H1 (cell line): ENCODE results near the gene KLHL7. TPM values are rescaled to one million over a fixed set of nuclear protein-coding genes. Genes with fewer than 3 reads are reported as not detected.

Experiments
- CTCF ChIA-PET: fragments of 300-600 bp; sonication (Branson Sonifier 250); formaldehyde crosslinking; loops from one replicate; lab custom pipeline; 2021; ENCODE audit not compliant: partially characterized antibody; lab: Charles Lee
- POLR2A ChIA-PET: fragments of 300-600 bp; sonication (Branson Sonifier 250); formaldehyde crosslinking; loops from one replicate; lab custom pipeline; 2021; ENCODE audit warnings: inconsistent platforms; ENCODE audit not compliant: partially characterized antibody; lab: Charles Lee
- DNase-seq, 2 experiments: peaks; one replicate each; pipeline versions ENCODE4 v3.0.0 to v3.0.0-alpha.2; 2010 to 2022; ENCODE audit warnings: low spot score in 2 of 2, low read depth in 1 of 2, mixed read lengths in 1 of 2
- FAIRE-seq: peaks from 2 replicates; lab custom pipeline; 2011; peaks lifted over from hg19 to GRCh38; lab: Jason Lieb, UNC
- H2AFZ ChIP-seq: 2 replicates; pipeline ENCODE4 v1.8.1; 2012; ENCODE audit warnings: low read length, inconsistent platforms
- H2AK5ac ChIP-seq: 2 replicates; pipeline ENCODE4 v1.6.1; 2013; ENCODE audit warnings: low read depth, low read length
- H2BK120ac ChIP-seq: replicated peaks from 2 replicates; pipeline ENCODE3; 2013; ENCODE audit warnings: low read depth, low read length, inconsistent platforms
- H2BK12ac ChIP-seq: 2 replicates; pipeline ENCODE4 v1.6.1; 2013; ENCODE audit warnings: low read depth, low read length
- H2BK15ac ChIP-seq: 2 replicates; pipeline ENCODE4 v1.6.1; 2013; ENCODE audit warnings: low read length
- H2BK20ac ChIP-seq: 2 replicates; pipeline ENCODE4 v1.6.1; 2013; ENCODE audit warnings: low read length
- H2BK5ac ChIP-seq: 2 replicates; pipeline ENCODE4 v1.6.1; 2013; ENCODE audit warnings: low read depth, low read length
- H3K14ac ChIP-seq: 2 replicates; pipeline ENCODE4 v1.6.1; 2013; ENCODE audit warnings: inconsistent platforms; ENCODE audit not compliant: insufficient read length
- H3K18ac ChIP-seq: 2 replicates; pipeline ENCODE4 v1.6.1; 2013; ENCODE audit warnings: low read length; ENCODE audit errors: extremely low read depth
- H3K23ac ChIP-seq: 2 replicates; pipeline ENCODE4 v1.6.1; 2013; ENCODE audit warnings: inconsistent platforms; ENCODE audit not compliant: insufficient read length
- H3K23me2 ChIP-seq: 2 replicates; pipeline ENCODE4 v1.6.1; 2013; ENCODE audit warnings: low read depth, low read length
- H3K27ac ChIP-seq: 2 replicates; pipeline ENCODE4 v1.6.1; 2011; ENCODE audit warnings: low read depth, low read length, inconsistent platforms
- H3K27me3 ChIP-seq, 4 experiments: replicated peaks in 1 of 4; 1 replicate in 1 of 4; 2 replicates in 3 of 4; pipeline versions ENCODE4 v1.6.1 to v1.8.1; 2011 to 2013; ENCODE audit warnings: low read length in 3 of 4, mild to moderate bottlenecking in 3 of 4, inconsistent platforms in 2 of 4, mixed read lengths in 2 of 4, moderate library complexity in 1 of 4; ENCODE audit not compliant: control insufficient read depth in 3 of 4, insufficient read depth in 3 of 4; ENCODE audit errors: extremely low read depth in 1 of 4
- H3K36me3 ChIP-seq, 4 experiments: 2 replicates each; pipeline versions ENCODE4 v1.6.1 to v1.8.1; 2011 to 2013; ENCODE audit warnings: mild to moderate bottlenecking in 4 of 4, low read length in 3 of 4, moderate library complexity in 2 of 4, control low read depth in 1 of 4, inconsistent platforms in 1 of 4; ENCODE audit not compliant: insufficient read depth in 4 of 4, control insufficient read depth in 2 of 4
- H3K4ac ChIP-seq: replicated peaks from 2 replicates; pipeline ENCODE3; 2013; ENCODE audit warnings: low read length, low read depth, mixed read lengths, inconsistent platforms; ENCODE audit not compliant: insufficient read length
- H3K4me1 ChIP-seq, 4 experiments: replicated peaks in 1 of 4; 1 replicate in 1 of 4; 2 replicates in 3 of 4; pipeline versions ENCODE4 v1.6.1 to v1.8.1; 2011 to 2013; ENCODE audit warnings: low read length in 3 of 4, inconsistent platforms in 2 of 4, mixed read lengths in 1 of 4; ENCODE audit not compliant: insufficient read depth in 4 of 4, control insufficient read depth in 3 of 4
- H3K4me2 ChIP-seq, 2 experiments: 2 replicates each; pipeline versions ENCODE4 v1.6.1 to v1.8.1; 2011 to 2013; ENCODE audit warnings: low read depth in 2 of 2, low read length in 2 of 2, control low read depth in 1 of 2, inconsistent platforms in 1 of 2, mild to moderate bottlenecking in 1 of 2; ENCODE audit not compliant: insufficient read depth in 1 of 2
- H3K4me3 ChIP-seq, 4 experiments: fragments of 200-600, 300-600 bp in 1 of 4; sonication (generic), shearing (Covaris generic), sonication (Bioruptor Twin) in 1 of 4; 2 replicates each; pipeline versions ENCODE4 v1.5.1 to v1.8.1; 2011 to 2016; ENCODE audit warnings: low read length in 4 of 4, low read depth in 3 of 4, control low read depth in 2 of 4, inconsistent platforms in 2 of 4, mild to moderate bottlenecking in 2 of 4, mixed read lengths in 1 of 4, moderate library complexity in 1 of 4; ENCODE audit not compliant: insufficient read depth in 2 of 4; ENCODE audit errors: extremely low read depth in 1 of 4
- H3K56ac ChIP-seq: replicated peaks from 2 replicates; pipeline ENCODE3; 2013; ENCODE audit warnings: low read depth, mild to moderate bottlenecking, mixed read lengths, low read length, inconsistent platforms; ENCODE audit not compliant: insufficient read length
- H3K79me1 ChIP-seq: 2 replicates; pipeline ENCODE4 v1.6.1; 2013; ENCODE audit warnings: low read depth, low read length, control low read depth
- H3K79me2 ChIP-seq, 2 experiments: 2 replicates each; pipeline versions ENCODE4 v1.6.1 to v1.8.1; 2012 to 2013; ENCODE audit warnings: low read length in 2 of 2, mild to moderate bottlenecking in 2 of 2, inconsistent platforms in 1 of 2; ENCODE audit not compliant: insufficient read depth in 2 of 2, control insufficient read depth in 1 of 2
- H3K9ac ChIP-seq, 4 experiments: replicated peaks in 1 of 4; 1 replicate in 1 of 4; 2 replicates in 3 of 4; pipeline versions ENCODE4 v1.6.1 to v1.8.1; 2011 to 2013; ENCODE audit warnings: low read depth in 3 of 4, low read length in 3 of 4, control low read depth in 2 of 4, mild to moderate bottlenecking in 2 of 4, moderate library complexity in 2 of 4, inconsistent platforms in 1 of 4; ENCODE audit errors: extremely low read depth in 1 of 4
- H3K9me3 ChIP-seq, 2 experiments: 2 replicates each; pipeline versions ENCODE4 v1.6.1 to v1.8.1; 2012 to 2013; ENCODE audit warnings: mild to moderate bottlenecking in 2 of 2, moderate library complexity in 2 of 2, control low read depth in 1 of 2, inconsistent platforms in 1 of 2, low read depth in 1 of 2, low read length in 1 of 2, mixed read lengths in 1 of 2; ENCODE audit not compliant: insufficient read depth in 2 of 2
- H4K20me1 ChIP-seq, 2 experiments: replicated peaks in 1 of 2; 2 replicates each; pipeline versions ENCODE3 to v1.8.1; 2011 to 2013; ENCODE audit warnings: inconsistent platforms in 2 of 2, low read length in 2 of 2, mild to moderate bottlenecking in 1 of 2; ENCODE audit not compliant: insufficient read depth in 2 of 2, control insufficient read depth in 1 of 2
- H4K5ac ChIP-seq: 2 replicates; pipeline ENCODE4 v1.6.1; 2013; ENCODE audit warnings: low read length, low read depth, mixed read lengths, inconsistent platforms; ENCODE audit not compliant: insufficient read length
- H4K8ac ChIP-seq: 2 replicates; pipeline ENCODE4 v1.8.0; 2013; ENCODE audit warnings: mild to moderate bottlenecking, moderate library complexity, low read length, inconsistent platforms; ENCODE audit not compliant: insufficient read depth; ENCODE audit errors: extremely low read depth
- H4K91ac ChIP-seq: replicated peaks from 2 replicates; pipeline ENCODE3; 2013; ENCODE audit warnings: low read length, mixed read lengths, inconsistent platforms; ENCODE audit not compliant: insufficient read length
- FOSL1 ChIP-seq: IDR thresholded peaks from 2 replicates; pipeline ENCODE4 v1.6.1; 2011; ENCODE audit warnings: mild to moderate bottlenecking, low read depth, low read length, moderate library complexity; ENCODE audit not compliant: insufficient read depth
- GABPA ChIP-seq: IDR thresholded peaks from 2 replicates; pipeline ENCODE4 v1.6.1; 2011; ENCODE audit warnings: mild to moderate bottlenecking, low read length, moderate library complexity, borderline replicate concordance; ENCODE audit not compliant: insufficient read depth
- RNF2 ChIP-seq: fragments of 200-900, 300-1000 bp; sonication (generic); IDR thresholded peaks from 2 replicates; pipeline ENCODE4 v1.7.1; 2016; ENCODE audit warnings: borderline replicate concordance, low read depth, mild to moderate bottlenecking, antibody characterized with exemption, low read length; ENCODE audit not compliant: poor library complexity, severe bottlenecking; ENCODE audit errors: missing control alignments
- WGBS, 2 experiments: shearing (Covaris generic) in 1 of 2; methylation state at CpG; one replicate each; pipeline versions ENCODE4 v1.1.6 to v1.1.7; 2013 to 2015; ENCODE audit warnings: low lambda C conversion rate in 2 of 2, mixed read lengths in 2 of 2, inconsistent platforms in 1 of 2, low coverage in 1 of 2, missing lambda C conversion rate in 1 of 2; ENCODE audit not compliant: insufficient replicate concordance in 2 of 2, insufficient coverage in 1 of 2, insufficient read length in 1 of 2; ENCODE audit errors: extremely low coverage in 1 of 2, missing lambda C conversion rate in 1 of 2; 5-methylcytosine and 5-hydroxymethylcytosine counted together
- polyA plus RNA-seq, 7 experiments: library from polyadenylated mRNA; depleted of rRNA in 3 of 7; stranded (reverse) in 5 of 7; unstranded in 2 of 7; fragments of >200 nt in 5 of 7; fragments of 200-250 nt in 2 of 7; gene quantifications; 1 replicate in 5 of 7; 2 replicates in 1 of 7; 4 replicates in 1 of 7; pipeline versions ENCODE4 v1.2.1 to v1.2.3, GENCODE V29; 2011 to 2013; ENCODE audit warnings: missing spikeins in 2 of 7, mixed read lengths in 2 of 7
- total RNA-seq: library from RNA; stranded (reverse); fragmentation: NEBNext Ultra II Directional; extraction: Animal tissue kit (Norgen Biotek cat#: 25700); gene quantifications from 2 replicates; pipeline ENCODE4 v1.2.1, GENCODE V29; 2021

Gene KLHL7
- total and polyA plus RNA-seq, 2 of the 8 experiments (the other 6 are each of a cell fraction or from before 2014, with no cell fraction given) = 65.3 to 115 TPM

GRCh38 chr7:23062452-23062851 lies 43.1 kb upstream of the KLHL7 start:
- POLR2A ChIA-PET = no interaction called here
- no peak overlapping the region for H2BK120ac ChIP-seq
- TF ChIP-seq GABPA (no peak), FOSL1 (no peak), RNF2 (no peak)
- H3K14ac ChIP-seq = no peak overlapping the region
- CTCF ChIA-PET = interaction anchor here (2.2 kb wide), 1 partner anchor 23 kb away, joined by 7 read pairs; no protein-coding TSS in a partner anchor
- no peak overlapping the region for H2AK5ac ChIP-seq
- no peak overlapping the region for H3K4me3 ChIP-seq
- no peak overlapping the region for H4K5ac ChIP-seq
- no peak overlapping the region for H3K23ac ChIP-seq
- H3K56ac ChIP-seq = no peak overlapping the region
- no peak for DNase-seq
- no peak overlapping the region for H3K4ac ChIP-seq
- H3K36me3 ChIP-seq = no peaks in the 10 kb centered on the region
- H4K91ac ChIP-seq = no peak overlapping the region
- no peak overlapping the region for H2BK12ac ChIP-seq
- FAIRE-seq = no peak
- H2BK15ac ChIP-seq = no peak overlapping the region
- no peaks in the 10 kb centered on the region for H4K20me1 ChIP-seq
- H2BK5ac ChIP-seq = no peak overlapping the region
- no peak overlapping the region for H2BK20ac ChIP-seq
- no peaks in the 10 kb centered on the region for H3K79me1 ChIP-seq
- H3K27ac ChIP-seq = no peak overlapping the region
- no peak overlapping the region for H4K8ac ChIP-seq
- no peaks in the 10 kb centered on the region; a peak in 1 of 7 replicates for H3K4me1 ChIP-seq
- H3K4me2 ChIP-seq = no peak overlapping the region
- 92% methylated on average over 7 of the region's 7 CpGs; no CpG with 5 or more reads in 1 of the 2 experiments for WGBS, 2 experiments
- H3K18ac ChIP-seq = no peak overlapping the region
- H3K9me3 ChIP-seq = no peaks in the 10 kb centered on the region
- no peak overlapping the region; a peak in 1 of 7 replicates for H3K9ac ChIP-seq
- no peaks in the 10 kb centered on the region for H3K27me3 ChIP-seq
- no peaks in the 10 kb centered on the region for H3K23me2 ChIP-seq
- no peaks in the 10 kb centered on the region for H3K79me2 ChIP-seq
- peak overlapping the region; percentile 19; the same call in 1 of the 2 replicates for H2AFZ ChIP-seq
